Pulmonary artery endothelial cell (primary cell): ENCODE measurements around the gene PCSK2. TPM values are rescaled to one million over a fixed set of nuclear protein-coding genes. Genes with fewer than 3 reads are reported as not detected.

ENCODE experiments used
- DNase-seq: peaks from one replicate; pipeline ENCODE4 v3.0.0-alpha.2; 2011; ENCODE audit warnings: low read depth, low spot score
- total RNA-seq: library from RNA; depleted of rRNA; stranded (reverse); fragments of >200 nt; gene quantifications from 2 replicates; pipeline ENCODE4 v1.2.3, GENCODE V29; 2014

The PCSK2 gene
- total RNA-seq, 1 donor from 2014 or later, result not detected

DNA sequence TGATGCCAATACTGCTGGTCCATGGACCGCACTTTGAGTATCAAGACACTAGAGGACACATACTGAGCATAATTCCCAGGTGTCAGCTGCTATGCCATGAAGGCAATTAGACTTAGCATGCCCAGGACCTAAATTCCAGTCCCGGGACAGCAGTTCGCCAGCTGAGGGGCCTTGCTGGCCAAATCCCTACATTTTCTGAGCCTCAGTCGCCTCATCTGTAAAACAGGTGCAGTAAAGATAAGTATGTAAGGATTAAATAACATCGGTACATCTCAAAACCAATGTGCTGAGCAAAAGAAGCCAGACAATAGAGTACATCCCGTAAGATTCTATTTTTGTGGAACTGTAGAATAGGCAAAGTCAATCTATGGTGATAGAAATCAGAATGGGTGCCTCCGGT lies 303.3 kb downstream of the PCSK2 start:
- no peak for DNase-seq

DNA sequence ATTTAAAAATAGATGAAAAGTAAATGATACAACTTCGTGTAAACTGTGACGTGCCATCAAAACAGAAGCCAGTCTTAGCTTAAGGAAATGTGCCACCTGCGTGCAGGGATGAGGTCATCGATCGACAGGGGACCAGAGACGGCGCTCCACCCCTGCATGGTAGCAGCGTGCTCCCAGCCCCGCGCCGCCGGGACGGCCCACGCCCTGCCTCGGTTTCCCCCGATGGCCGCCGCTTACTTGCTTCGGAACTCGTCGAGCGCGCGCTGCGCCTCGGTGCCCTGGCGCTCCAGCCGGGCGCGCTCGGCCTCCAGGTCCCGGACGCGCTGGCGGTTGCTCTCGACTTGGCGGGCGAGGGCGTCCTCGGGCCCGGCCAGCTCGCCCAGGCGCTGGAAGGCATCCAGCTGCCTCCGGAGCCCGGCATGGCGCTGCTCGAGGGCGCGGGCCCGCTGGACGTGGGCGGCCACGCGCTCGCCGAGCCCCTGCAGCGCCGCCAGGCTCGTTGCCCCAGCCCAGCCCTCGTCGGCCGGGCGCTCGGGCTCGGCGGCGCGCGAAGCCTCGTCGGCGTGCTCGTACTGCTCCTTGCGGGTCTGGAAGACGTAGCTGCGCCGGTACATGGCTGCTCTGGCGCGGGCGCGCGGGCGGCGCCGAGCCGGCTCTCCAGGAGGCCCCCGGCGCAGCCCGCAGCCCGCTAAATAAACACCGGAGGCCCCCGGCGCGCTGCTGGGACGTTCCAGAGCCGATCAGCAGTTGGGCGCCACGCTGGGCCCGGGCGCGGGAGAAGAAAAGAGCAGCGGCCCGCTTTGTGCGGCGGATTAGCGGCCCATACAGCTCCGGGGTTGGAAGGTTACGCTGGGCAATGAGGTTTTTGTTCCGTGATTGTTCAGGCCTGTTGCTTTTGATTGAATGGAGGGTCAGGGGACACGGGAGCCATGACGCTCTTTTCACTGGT lies 304.1 kb downstream of the PCSK2 start, which contains the start of gene BFSP1:
Gene BFSP1 (minus strand): TSS at position 664 of the 949 bp plus-strand sequence. CDS start 50 bp downstream, at position 614.
- DNase-seq, result no peak

DNA sequence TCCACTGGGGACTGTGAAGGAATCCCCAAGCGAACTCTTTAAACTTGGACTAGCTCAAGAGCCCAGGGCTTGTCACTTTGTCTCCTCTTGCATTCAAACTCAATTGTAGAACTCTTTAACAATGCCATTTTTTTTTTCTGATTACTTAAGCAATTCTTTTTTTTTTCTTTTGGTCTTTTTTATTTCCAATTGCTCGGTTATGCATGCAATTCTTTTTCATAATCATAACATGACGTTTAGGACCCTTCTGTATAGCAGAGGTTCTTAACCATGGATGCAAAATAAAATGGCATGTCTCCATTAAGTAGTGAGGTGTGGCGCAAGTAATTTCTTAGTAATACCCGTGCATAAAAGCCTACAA lies 304.8 kb downstream of the PCSK2 start:
- no peak for DNase-seq

DNA sequence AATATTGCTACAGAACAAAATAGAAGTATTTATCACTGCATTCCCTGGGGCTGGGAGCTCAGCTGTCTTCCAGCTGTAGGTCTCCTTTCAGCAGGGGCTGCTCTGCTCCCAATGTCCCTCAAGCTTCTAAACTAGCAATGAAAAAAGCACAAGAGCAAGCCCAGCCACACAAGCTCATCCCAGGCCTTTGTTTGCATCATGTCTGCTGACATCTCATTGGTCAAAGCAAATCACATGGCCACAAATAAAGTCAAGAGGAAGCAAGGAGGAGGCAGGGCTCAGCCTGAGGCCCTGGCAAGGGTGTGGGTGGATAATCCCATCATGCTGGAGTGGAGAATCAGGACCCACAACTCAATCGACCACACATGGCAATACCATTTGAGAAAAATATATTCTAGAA lies 306.6 kb downstream of the PCSK2 start:
- DNase-seq, result no peak

DNA sequence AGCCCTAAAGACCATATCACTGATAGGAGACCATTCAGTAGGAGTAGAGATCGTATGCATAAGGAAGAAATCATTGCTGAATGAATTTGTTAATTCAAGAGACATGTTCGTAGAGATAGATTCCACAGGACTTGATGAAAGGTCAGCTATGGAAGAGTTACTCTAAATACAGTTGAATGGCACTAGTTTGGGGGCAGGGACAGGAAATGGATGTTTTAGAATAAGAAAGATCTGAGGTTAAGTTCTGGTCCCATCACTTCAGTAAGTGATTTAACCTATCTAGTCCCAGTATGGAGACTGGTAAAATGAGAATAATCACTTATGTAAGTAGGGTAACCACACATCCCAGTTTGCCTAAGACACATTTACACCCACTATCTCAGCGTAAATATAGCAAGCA lies 307.2 kb downstream of the PCSK2 start:
- no peak for DNase-seq
